H1 (cell line): ENCODE data around the gene RFPL3. TPM values are rescaled to one million over a fixed set of nuclear protein-coding genes. Genes with fewer than 3 reads are reported as not detected.

Experiments
- CTCF ChIA-PET: fragments of 300-600 bp; sonication (Branson Sonifier 250); formaldehyde crosslinking; loops from one replicate; lab custom pipeline; 2021; ENCODE audit not compliant: partially characterized antibody; lab: Charles Lee
- POLR2A ChIA-PET: fragments of 300-600 bp; sonication (Branson Sonifier 250); formaldehyde crosslinking; loops from one replicate; lab custom pipeline; 2021; ENCODE audit warnings: inconsistent platforms; ENCODE audit not compliant: partially characterized antibody; lab: Charles Lee
- DNase-seq, 2 experiments: peaks; one replicate each; pipeline versions ENCODE4 v3.0.0 to v3.0.0-alpha.2; 2010 to 2022; ENCODE audit warnings: low spot score in 2 of 2, low read depth in 1 of 2, mixed read lengths in 1 of 2
- FAIRE-seq: peaks from 2 replicates; lab custom pipeline; 2011; peaks lifted over from hg19 to GRCh38; lab: Jason Lieb, UNC
- H2AFZ ChIP-seq: 2 replicates; pipeline ENCODE4 v1.8.1; 2012; ENCODE audit warnings: low read length, inconsistent platforms
- H2AK5ac ChIP-seq: 2 replicates; pipeline ENCODE4 v1.6.1; 2013; ENCODE audit warnings: low read depth, low read length
- H2BK120ac ChIP-seq: replicated peaks from 2 replicates; pipeline ENCODE3; 2013; ENCODE audit warnings: low read depth, low read length, inconsistent platforms
- H2BK12ac ChIP-seq: 2 replicates; pipeline ENCODE4 v1.6.1; 2013; ENCODE audit warnings: low read depth, low read length
- H2BK15ac ChIP-seq: 2 replicates; pipeline ENCODE4 v1.6.1; 2013; ENCODE audit warnings: low read length
- H2BK20ac ChIP-seq: 2 replicates; pipeline ENCODE4 v1.6.1; 2013; ENCODE audit warnings: low read length
- H2BK5ac ChIP-seq: 2 replicates; pipeline ENCODE4 v1.6.1; 2013; ENCODE audit warnings: low read depth, low read length
- H3K14ac ChIP-seq: 2 replicates; pipeline ENCODE4 v1.6.1; 2013; ENCODE audit warnings: inconsistent platforms; ENCODE audit not compliant: insufficient read length
- H3K18ac ChIP-seq: 2 replicates; pipeline ENCODE4 v1.6.1; 2013; ENCODE audit warnings: low read length; ENCODE audit errors: extremely low read depth
- H3K23ac ChIP-seq: 2 replicates; pipeline ENCODE4 v1.6.1; 2013; ENCODE audit warnings: inconsistent platforms; ENCODE audit not compliant: insufficient read length
- H3K23me2 ChIP-seq: 2 replicates; pipeline ENCODE4 v1.6.1; 2013; ENCODE audit warnings: low read depth, low read length
- H3K27ac ChIP-seq: 2 replicates; pipeline ENCODE4 v1.6.1; 2011; ENCODE audit warnings: low read depth, low read length, inconsistent platforms
- H3K27me3 ChIP-seq, 4 experiments: replicated peaks in 1 of 4; 1 replicate in 1 of 4; 2 replicates in 3 of 4; pipeline versions ENCODE4 v1.6.1 to v1.8.1; 2011 to 2013; ENCODE audit warnings: low read length in 3 of 4, mild to moderate bottlenecking in 3 of 4, inconsistent platforms in 2 of 4, mixed read lengths in 2 of 4, moderate library complexity in 1 of 4; ENCODE audit not compliant: control insufficient read depth in 3 of 4, insufficient read depth in 3 of 4; ENCODE audit errors: extremely low read depth in 1 of 4
- H3K36me3 ChIP-seq, 4 experiments: 2 replicates each; pipeline versions ENCODE4 v1.6.1 to v1.8.1; 2011 to 2013; ENCODE audit warnings: mild to moderate bottlenecking in 4 of 4, low read length in 3 of 4, moderate library complexity in 2 of 4, control low read depth in 1 of 4, inconsistent platforms in 1 of 4; ENCODE audit not compliant: insufficient read depth in 4 of 4, control insufficient read depth in 2 of 4
- H3K4ac ChIP-seq: replicated peaks from 2 replicates; pipeline ENCODE3; 2013; ENCODE audit warnings: low read length, low read depth, mixed read lengths, inconsistent platforms; ENCODE audit not compliant: insufficient read length
- H3K4me1 ChIP-seq, 4 experiments: replicated peaks in 1 of 4; 1 replicate in 1 of 4; 2 replicates in 3 of 4; pipeline versions ENCODE4 v1.6.1 to v1.8.1; 2011 to 2013; ENCODE audit warnings: low read length in 3 of 4, inconsistent platforms in 2 of 4, mixed read lengths in 1 of 4; ENCODE audit not compliant: insufficient read depth in 4 of 4, control insufficient read depth in 3 of 4
- H3K4me2 ChIP-seq, 2 experiments: 2 replicates each; pipeline versions ENCODE4 v1.6.1 to v1.8.1; 2011 to 2013; ENCODE audit warnings: low read depth in 2 of 2, low read length in 2 of 2, control low read depth in 1 of 2, inconsistent platforms in 1 of 2, mild to moderate bottlenecking in 1 of 2; ENCODE audit not compliant: insufficient read depth in 1 of 2
- H3K4me3 ChIP-seq, 4 experiments: fragments of 200-600, 300-600 bp in 1 of 4; sonication (generic), shearing (Covaris generic), sonication (Bioruptor Twin) in 1 of 4; 2 replicates each; pipeline versions ENCODE4 v1.5.1 to v1.8.1; 2011 to 2016; ENCODE audit warnings: low read length in 4 of 4, low read depth in 3 of 4, control low read depth in 2 of 4, inconsistent platforms in 2 of 4, mild to moderate bottlenecking in 2 of 4, mixed read lengths in 1 of 4, moderate library complexity in 1 of 4; ENCODE audit not compliant: insufficient read depth in 2 of 4; ENCODE audit errors: extremely low read depth in 1 of 4
- H3K56ac ChIP-seq: replicated peaks from 2 replicates; pipeline ENCODE3; 2013; ENCODE audit warnings: low read depth, mild to moderate bottlenecking, mixed read lengths, low read length, inconsistent platforms; ENCODE audit not compliant: insufficient read length
- H3K79me1 ChIP-seq: 2 replicates; pipeline ENCODE4 v1.6.1; 2013; ENCODE audit warnings: low read depth, low read length, control low read depth
- H3K79me2 ChIP-seq, 2 experiments: 2 replicates each; pipeline versions ENCODE4 v1.6.1 to v1.8.1; 2012 to 2013; ENCODE audit warnings: low read length in 2 of 2, mild to moderate bottlenecking in 2 of 2, inconsistent platforms in 1 of 2; ENCODE audit not compliant: insufficient read depth in 2 of 2, control insufficient read depth in 1 of 2
- H3K9ac ChIP-seq, 4 experiments: replicated peaks in 1 of 4; 1 replicate in 1 of 4; 2 replicates in 3 of 4; pipeline versions ENCODE4 v1.6.1 to v1.8.1; 2011 to 2013; ENCODE audit warnings: low read depth in 3 of 4, low read length in 3 of 4, control low read depth in 2 of 4, mild to moderate bottlenecking in 2 of 4, moderate library complexity in 2 of 4, inconsistent platforms in 1 of 4; ENCODE audit errors: extremely low read depth in 1 of 4
- H3K9me3 ChIP-seq, 2 experiments: 2 replicates each; pipeline versions ENCODE4 v1.6.1 to v1.8.1; 2012 to 2013; ENCODE audit warnings: mild to moderate bottlenecking in 2 of 2, moderate library complexity in 2 of 2, control low read depth in 1 of 2, inconsistent platforms in 1 of 2, low read depth in 1 of 2, low read length in 1 of 2, mixed read lengths in 1 of 2; ENCODE audit not compliant: insufficient read depth in 2 of 2
- H4K20me1 ChIP-seq, 2 experiments: replicated peaks in 1 of 2; 2 replicates each; pipeline versions ENCODE3 to v1.8.1; 2011 to 2013; ENCODE audit warnings: inconsistent platforms in 2 of 2, low read length in 2 of 2, mild to moderate bottlenecking in 1 of 2; ENCODE audit not compliant: insufficient read depth in 2 of 2, control insufficient read depth in 1 of 2
- H4K5ac ChIP-seq: 2 replicates; pipeline ENCODE4 v1.6.1; 2013; ENCODE audit warnings: low read length, low read depth, mixed read lengths, inconsistent platforms; ENCODE audit not compliant: insufficient read length
- H4K8ac ChIP-seq: 2 replicates; pipeline ENCODE4 v1.8.0; 2013; ENCODE audit warnings: mild to moderate bottlenecking, moderate library complexity, low read length, inconsistent platforms; ENCODE audit not compliant: insufficient read depth; ENCODE audit errors: extremely low read depth
- H4K91ac ChIP-seq: replicated peaks from 2 replicates; pipeline ENCODE3; 2013; ENCODE audit warnings: low read length, mixed read lengths, inconsistent platforms; ENCODE audit not compliant: insufficient read length
- BCL11A ChIP-seq, 2 experiments: IDR thresholded peaks; one replicate each; pipeline ENCODE4 v1.6.1; 2011; ENCODE audit warnings: low read depth in 2 of 2, low read length in 2 of 2, mild to moderate bottlenecking in 2 of 2
- POLR2AphosphoS5 ChIP-seq: IDR thresholded peaks from 2 replicates; pipeline ENCODE4 v1.6.1; 2011; ENCODE audit warnings: low read depth, low read length
- WGBS, 2 experiments: shearing (Covaris generic) in 1 of 2; methylation state at CpG; one replicate each; pipeline versions ENCODE4 v1.1.6 to v1.1.7; 2013 to 2015; ENCODE audit warnings: low lambda C conversion rate in 2 of 2, mixed read lengths in 2 of 2, inconsistent platforms in 1 of 2, low coverage in 1 of 2, missing lambda C conversion rate in 1 of 2; ENCODE audit not compliant: insufficient replicate concordance in 2 of 2, insufficient coverage in 1 of 2, insufficient read length in 1 of 2; ENCODE audit errors: extremely low coverage in 1 of 2, missing lambda C conversion rate in 1 of 2; 5-methylcytosine and 5-hydroxymethylcytosine counted together
- polyA plus RNA-seq, 7 experiments: library from polyadenylated mRNA; depleted of rRNA in 3 of 7; stranded (reverse) in 5 of 7; unstranded in 2 of 7; fragments of >200 nt in 5 of 7; fragments of 200-250 nt in 2 of 7; gene quantifications; 1 replicate in 5 of 7; 2 replicates in 1 of 7; 4 replicates in 1 of 7; pipeline versions ENCODE4 v1.2.1 to v1.2.3, GENCODE V29; 2011 to 2013; ENCODE audit warnings: missing spikeins in 2 of 7, mixed read lengths in 2 of 7
- total RNA-seq: library from RNA; stranded (reverse); fragmentation: NEBNext Ultra II Directional; extraction: Animal tissue kit (Norgen Biotek cat#: 25700); gene quantifications from 2 replicates; pipeline ENCODE4 v1.2.1, GENCODE V29; 2021

RFPL3 gene
- total and polyA plus RNA-seq, 2 of the 8 experiments (the other 6 are each of a cell fraction or from before 2014, with no cell fraction given): 0.08 to 0.24 TPM

DNA sequence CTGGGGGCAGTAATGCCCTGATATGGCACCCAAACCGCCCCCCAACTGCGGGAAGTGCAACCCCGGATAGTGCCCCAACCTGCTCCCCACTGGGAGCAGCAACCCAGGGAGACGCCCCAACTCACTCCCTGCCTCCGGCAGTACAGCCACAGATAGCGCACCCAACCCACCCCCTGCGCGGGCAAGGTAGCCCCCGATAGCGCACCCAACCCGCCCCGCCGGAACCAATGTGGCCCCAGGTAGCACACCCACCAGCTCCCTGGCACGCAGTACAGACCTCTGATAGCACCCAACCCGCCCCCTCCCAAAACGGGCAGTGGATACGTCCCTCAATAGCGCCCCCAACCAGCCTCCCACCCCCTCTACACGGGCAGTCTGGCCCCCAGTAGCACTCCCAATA is 3.8 kb upstream of the RFPL3 start:
- H4K91ac ChIP-seq: no peak overlapping the region
- no peak overlapping the region for H4K5ac ChIP-seq
- peaks cover 0 to 9% (median 1%) of the 10 kb centered on the region in 4 experiments; a peak in 4 of 7 replicates for H3K4me1 ChIP-seq
- TF ChIP-seq POLR2AphosphoS5 (no peak), BCL11A (IDR thresholded peaks at IDR 0.05; ENCODE audit: low read depth in 2 of 2, low read length in 2 of 2) (no peak)

More for the DNA sequence above, 3.8 kb upstream of the RFPL3 start:
- no peak overlapping the region for H3K23ac ChIP-seq
- H3K27me3 ChIP-seq: no peaks in the 10 kb centered on the region
- no peak overlapping the region for H2BK120ac ChIP-seq
- H4K20me1 ChIP-seq: no peaks in the 10 kb centered on the region
- no peak overlapping the region for H2BK15ac ChIP-seq
- DNase-seq (no peak), FAIRE-seq (no peak)
- WGBS, 2 experiments: 100% methylated on average over 3 of the region's 19 CpGs; no CpG with 5 or more reads in 1 of the 2 experiments
- H3K14ac ChIP-seq: no peak overlapping the region
- ChIA-PET CTCF (interaction anchor here (1.6 kb wide), 1 partner anchor 37 kb away, joined by 6 read pairs; no protein-coding TSS in a partner anchor), POLR2A (interaction anchor here (1.6 to 2.2 kb wide), 3 partner anchors 14 to 27 kb away, joined by 3 to 11 read pairs (median 7); no protein-coding TSS in a partner anchor)
- no peaks in the 10 kb centered on the region for H3K36me3 ChIP-seq
- no peak overlapping the region for H4K8ac ChIP-seq
- no peaks in the 10 kb centered on the region for H3K79me2 ChIP-seq
- no peaks in the 10 kb centered on the region for H3K79me1 ChIP-seq
- no peaks in the 10 kb centered on the region for H3K23me2 ChIP-seq
- no peak overlapping the region for H2BK20ac ChIP-seq
- no peak overlapping the region for H3K18ac ChIP-seq
- no peak overlapping the region for H3K56ac ChIP-seq
- H3K4me2 ChIP-seq: no peak overlapping the region
- no peak overlapping the region for H2AFZ ChIP-seq
- H2BK12ac ChIP-seq: no peak overlapping the region
- H2AK5ac ChIP-seq: no peak overlapping the region
- no peak overlapping the region for H3K4me3 ChIP-seq
- no peak overlapping the region for H3K4ac ChIP-seq
- H3K9ac ChIP-seq: no peak overlapping the region
- no peaks in the 10 kb centered on the region for H3K9me3 ChIP-seq
- no peak overlapping the region for H2BK5ac ChIP-seq
- H3K27ac ChIP-seq: no peak overlapping the region
